Adipose tissue (tissue), 3 donors: ENCODE data around the gene TTLL10. TPM values are rescaled to one million over a fixed set of nuclear protein-coding genes. Genes with fewer than 3 reads are reported as not detected.

ENCODE experiments used
- H3K27ac ChIP-seq: one replicate; pipeline ENCODE4 v1.5.1; 2013; ENCODE audit warnings: low read depth, low read length
- WGBS, 3 donors: extraction: QIAGEN DNeasy Blood & Tissue Kit; methylation state at CpG; one replicate each; pipeline ENCODE4 v1.1.7; 2013; 5-methylcytosine and 5-hydroxymethylcytosine counted together
- polyA plus RNA-seq, 3 donors: library from polyadenylated mRNA; stranded (reverse); fragments of 200-250 nt; gene quantifications; one replicate each; pipeline ENCODE4 v1.2.3, GENCODE V29; 2013
- donor health status: healthy with polysubstance abuse.
- donor health status: Bipolar disorder and iron deficiency.
- donor health status: healthy.

The TTLL10 gene
- polyA plus RNA-seq, 3 donors: 0.13 to 0.98 (median 0.45) TPM

DNA sequence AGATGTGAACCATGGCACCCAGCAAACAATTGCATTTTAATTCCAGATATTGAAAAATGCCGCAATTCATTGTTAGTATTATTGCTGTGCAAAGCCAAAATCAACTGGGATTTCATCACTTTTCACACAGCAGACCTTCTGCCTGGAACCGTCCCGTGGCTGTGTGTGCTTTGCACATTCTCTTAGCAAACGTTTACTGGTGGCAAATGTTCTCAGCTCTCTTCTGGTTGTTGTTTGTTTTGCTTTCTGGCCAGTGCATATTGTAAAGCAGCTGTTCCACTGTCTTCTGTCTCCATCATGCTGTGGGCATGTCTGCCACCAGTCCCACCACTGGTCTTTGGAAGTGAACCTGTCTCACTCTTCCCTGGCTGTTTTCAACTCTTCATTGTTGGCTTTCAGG is 19.8 kb upstream of the TTLL10 start:
- no peak overlapping the region for H3K27ac ChIP-seq
- WGBS, 3 donors: 46 to 76% (median 56%) methylated on average over 4 of the region's 4 CpGs

DNA sequence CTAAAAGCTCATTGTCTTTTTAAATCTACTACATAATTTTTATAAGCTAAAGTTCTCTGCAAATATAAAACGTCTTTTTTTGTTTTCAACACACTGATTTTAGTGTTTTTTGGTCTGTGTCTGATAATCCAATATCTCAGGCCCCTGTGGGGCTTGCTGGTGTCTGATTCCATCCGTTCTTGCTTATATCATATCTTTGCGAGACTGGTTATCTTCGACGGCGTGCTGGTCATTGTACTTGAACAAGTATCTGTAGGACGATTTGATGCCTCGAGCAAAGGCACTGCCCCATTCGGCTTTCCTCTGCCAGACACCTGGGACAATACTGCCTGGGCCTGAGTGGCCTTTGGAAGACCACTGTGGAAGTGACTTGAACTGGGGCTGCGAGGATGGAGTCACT is 18.4 kb upstream of the TTLL10 start:
- 77 to 85% (median 80%) methylated on average over 10 of the region's 10 CpGs for WGBS, 3 donors
- H3K27ac ChIP-seq: no peak overlapping the region

DNA sequence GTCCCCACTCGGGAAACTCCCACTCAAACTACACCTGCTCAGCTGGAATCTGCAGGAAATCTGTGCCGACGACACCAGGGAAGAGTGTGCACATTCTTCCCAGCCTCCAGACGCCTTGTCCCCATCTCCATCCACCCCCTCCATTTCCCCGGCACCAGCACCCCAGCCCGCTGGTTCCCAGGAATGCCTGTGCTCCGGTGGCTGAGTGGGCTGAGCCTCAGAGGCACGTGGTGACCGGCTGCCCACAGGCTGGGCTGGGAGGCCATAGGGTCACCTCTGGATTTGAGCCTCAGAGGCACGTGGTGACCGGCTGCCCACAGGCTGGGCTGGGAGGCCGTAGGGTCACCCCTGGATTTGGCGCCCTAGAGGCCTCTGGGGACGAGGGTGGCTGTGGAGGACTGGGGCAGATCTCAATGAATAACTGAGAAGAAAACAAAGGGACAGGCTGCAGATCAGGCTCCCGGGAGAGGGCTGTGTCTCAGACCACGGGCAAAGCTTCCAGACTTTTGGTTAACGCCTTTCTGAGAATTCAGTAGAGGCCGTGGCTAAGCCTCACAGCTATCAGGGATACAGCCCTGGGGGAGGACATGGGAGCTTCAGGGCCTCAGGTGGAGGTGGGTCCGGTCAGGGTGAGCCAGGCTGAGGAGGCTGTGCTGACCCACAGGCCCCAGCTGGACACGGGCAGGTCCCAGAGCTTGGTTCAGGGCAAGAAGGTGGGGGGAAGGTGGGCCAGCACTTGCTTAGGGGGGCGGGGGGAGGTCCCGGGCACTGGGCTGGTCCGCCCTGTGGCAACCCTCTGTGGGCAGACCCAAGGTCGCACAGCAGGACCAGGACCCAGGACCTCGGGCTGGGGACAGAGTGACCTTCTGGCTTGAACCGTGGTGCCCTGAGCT is 17.3 kb upstream of the TTLL10 start:
- 72 to 80% (median 78%) methylated on average over 26 of the region's 26 CpGs for WGBS, 3 donors
- no peak overlapping the region for H3K27ac ChIP-seq

DNA sequence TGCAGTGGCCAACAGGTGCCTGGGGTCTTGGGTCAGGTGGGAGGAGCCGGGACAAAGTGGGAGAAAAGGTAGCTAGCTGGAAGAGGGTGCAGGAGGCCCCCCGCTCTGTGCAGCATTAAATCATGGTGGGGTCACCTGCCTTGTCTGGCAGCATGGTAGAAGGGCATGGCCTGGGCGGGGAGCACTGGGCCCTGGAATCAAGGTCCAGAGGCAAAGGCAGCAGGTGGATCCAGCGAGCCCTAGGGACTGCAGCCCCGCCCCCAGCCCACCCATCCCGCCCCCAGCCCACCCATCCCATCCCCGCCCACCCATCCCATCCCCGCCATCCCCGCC is 16.7 kb upstream of the TTLL10 start:
- 38 to 86% (median 64%) methylated on average over 2 to 3 of the region's 9 CpGs for WGBS, 3 donors
- H3K27ac ChIP-seq: no peak overlapping the region

DNA sequence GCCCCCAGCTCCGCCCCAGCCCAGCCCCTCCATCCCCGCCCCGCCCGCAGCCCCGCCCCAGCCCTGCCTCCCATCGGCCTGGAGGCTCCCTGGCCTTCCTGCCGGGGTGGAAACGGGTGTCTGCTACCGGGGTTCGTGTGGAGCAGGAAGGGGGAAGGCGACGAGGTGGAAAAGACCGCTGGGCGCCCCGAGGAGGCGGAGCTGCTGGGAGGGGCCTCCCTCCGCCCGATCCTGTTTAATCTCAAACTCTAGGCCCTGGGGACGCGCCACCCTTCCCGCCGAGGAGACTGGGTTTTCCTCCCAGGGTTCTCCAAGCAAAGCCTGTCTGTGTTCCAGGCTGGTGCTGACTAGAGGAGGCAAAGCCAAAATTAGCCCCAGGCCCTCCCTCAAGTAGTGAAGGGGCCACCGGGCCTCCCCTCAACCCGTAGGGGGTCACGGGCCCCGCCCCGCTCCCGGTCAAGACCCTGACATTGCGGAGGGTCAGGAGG is 16.2 kb upstream of the TTLL10 start:
- 0 to 1% (median 1%) methylated on average over 16 to 29 of the region's 29 CpGs for WGBS, 3 donors
- peak overlapping the region; percentile 87 for H3K27ac ChIP-seq

DNA sequence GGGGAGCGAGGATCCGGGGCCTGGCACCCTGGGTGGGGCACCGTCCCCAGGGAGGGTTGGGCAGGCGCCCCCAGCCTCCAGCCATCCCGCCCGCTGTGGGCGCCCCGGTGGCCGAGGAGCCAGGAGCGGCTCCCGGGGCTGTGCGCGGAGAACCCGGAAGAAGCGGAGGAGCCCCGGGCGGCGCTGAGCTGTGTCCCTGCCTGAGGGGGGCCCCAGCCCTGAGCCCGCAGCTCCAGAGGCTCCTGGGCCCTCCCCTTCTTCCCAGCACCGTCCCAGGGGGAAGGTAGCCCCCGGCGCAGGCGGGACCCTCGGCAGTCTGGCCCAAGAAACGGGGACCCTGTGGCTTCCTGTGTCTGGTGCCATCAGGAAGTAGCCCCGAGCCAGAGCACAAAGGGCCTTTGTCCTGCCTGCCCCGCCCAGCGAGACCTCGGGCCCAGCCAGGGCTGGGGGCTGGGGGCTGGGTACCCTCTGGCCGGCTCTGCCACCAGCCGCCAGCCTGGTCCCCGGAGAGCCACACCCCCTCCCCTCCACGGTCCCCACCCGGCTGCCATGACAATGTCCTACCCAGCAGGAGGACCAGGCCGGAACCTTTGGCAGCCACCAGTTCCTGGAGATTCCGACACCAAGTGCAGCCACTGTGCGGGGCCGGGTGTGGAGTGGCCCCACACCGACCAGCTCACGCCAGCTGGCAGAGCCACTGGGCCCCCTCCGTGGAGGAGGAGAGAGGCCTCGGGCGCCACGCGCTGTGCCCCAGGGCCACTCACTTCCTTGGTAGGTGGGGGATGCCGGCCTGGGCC is 15.6 kb upstream of the TTLL10 start:
- 9 to 16% (median 12%) methylated on average over 26 to 46 of the region's 46 CpGs for WGBS, 3 donors
- peak overlapping the region; percentile 87 for H3K27ac ChIP-seq

DNA sequence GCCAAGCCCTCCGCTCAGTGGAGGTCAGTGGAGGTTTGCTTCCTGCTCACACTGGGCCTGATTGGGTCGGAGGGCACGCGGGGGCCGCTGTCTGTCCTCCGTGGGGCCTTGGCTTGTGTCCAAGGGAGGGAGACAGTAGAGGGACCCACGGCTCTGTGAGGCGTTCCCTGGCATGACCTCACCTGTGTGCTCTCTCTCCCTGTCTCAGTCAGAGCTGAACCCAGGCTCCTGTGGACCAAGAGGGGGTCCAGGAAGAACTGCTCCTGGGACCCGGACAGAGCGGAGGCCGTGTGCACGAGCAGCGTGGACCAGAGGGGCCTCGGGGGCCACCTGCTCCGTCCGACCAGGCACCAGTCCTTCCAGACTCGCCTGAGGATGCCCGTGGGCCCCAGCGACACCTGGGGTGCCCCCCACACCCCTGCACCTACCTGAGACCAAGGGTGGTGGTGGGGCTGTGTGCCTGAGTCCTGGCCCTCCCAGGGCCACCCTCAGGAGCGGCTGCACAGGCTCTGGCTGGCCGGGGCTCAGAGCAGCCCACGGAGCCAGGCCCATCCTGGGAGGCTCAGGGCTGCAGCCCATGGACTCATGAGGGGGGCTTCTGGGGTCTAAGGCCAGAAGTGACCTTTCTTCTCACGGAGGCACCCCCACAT is 13.3 kb upstream of the TTLL10 start:
- no peak overlapping the region for H3K27ac ChIP-seq
- 83 to 89% (median 88%) methylated on average over 22 to 23 of the region's 23 CpGs for WGBS, 3 donors

DNA sequence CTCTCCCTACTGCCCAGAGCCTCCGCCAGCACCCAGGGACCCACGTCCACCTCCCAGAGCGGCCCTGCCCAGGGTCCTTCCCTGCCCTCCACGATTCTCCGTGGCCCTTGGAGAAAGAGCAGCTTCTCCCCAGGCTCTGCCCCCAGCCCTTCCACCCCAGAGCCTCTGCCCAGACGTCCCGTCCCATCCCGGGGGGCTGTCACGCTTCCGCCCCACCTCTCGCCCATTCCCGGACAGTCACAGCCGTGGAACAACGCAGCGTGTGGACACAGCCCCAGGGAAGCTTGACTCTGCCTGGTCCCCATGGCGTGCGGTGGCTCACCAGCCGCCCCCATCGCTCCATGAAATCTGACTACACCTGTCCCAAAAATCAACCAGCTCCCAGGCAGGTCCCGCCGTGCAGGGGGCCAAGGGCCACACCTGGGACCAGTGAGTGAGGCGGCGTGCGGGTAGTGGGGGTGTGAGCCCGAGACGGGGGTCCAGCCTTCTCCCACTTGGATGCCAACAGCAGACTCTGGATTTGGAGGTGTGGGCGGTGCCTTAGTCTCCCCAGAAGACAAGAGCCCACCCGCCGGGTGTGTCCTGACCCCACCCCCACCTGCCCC is 12.5 kb upstream of the TTLL10 start:
- H3K27ac ChIP-seq: no peak overlapping the region
- WGBS, 3 donors: 89 to 91% (median 89%) methylated on average over 28 to 29 of the region's 29 CpGs

DNA sequence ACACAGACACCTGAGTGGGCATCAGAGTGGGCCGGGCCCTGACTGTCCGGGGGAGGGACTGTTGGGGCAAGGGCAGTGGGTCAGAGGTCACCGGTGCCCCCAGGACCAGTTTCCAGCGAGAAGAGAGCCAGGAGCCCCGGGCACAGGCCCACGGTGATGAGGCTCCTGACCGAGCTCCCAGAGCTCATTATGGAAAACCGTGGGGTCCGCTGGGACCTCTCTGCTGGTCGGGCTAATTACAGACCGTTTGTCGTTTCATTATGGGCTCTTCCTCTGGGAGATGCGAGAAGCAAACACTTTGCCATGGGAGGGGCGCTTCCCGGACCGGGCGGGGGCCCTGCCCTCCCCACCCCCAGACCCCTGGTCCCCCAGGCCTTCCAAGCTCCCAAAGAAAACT is 12.0 kb upstream of the TTLL10 start:
- H3K27ac ChIP-seq: no peak overlapping the region
- WGBS, 3 donors: 51 to 73% (median 65%) methylated on average over 17 of the region's 17 CpGs

DNA sequence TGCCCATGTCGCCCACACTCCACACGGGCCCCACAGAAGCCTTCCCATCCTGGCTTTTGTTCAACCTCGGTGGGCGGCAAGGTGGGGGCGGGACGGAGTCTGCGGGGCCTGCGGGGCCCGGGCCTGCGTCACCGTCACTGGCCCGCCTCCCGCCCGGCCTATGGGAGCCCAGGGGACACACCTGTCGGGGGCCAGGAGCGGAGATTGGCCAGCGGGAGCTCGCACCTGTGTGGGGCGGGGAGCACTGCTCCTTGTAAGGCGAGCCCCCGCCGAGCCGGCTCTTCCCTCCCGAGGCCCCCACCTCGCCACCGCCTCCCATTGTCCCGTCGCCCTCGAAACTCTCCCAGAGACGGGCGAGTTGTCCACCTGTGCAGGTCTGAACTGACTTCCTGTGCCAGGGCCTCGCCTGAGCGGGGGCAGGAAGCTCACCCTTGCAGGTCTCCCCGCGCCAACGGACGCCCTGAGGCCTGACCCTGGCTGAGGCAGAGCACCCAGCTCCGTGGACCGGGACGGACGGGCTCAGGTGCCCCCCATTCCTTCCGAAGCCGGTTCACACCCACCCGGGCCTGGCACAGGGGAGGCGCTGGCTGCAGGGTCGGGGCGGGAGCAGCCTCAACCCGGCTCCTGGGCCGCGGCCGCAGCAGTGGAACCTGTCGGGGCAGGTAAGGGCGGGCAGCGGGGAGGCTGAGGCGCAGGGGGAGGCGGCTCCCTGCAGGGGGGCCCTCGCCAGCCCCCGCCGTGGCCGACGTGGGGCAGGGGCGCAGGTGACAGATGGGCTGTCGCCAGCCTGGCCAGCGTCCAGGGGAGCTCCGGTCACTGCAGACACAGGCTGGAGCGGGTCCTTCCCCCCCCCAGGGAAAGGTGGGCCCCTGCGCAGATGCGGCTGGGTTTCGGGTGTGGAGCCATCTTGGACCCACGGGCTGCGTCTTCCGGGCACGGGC is 10.8 kb upstream of the TTLL10 start:
- WGBS, 3 donors: 31 to 76% (median 64%) methylated on average over 65 to 73 of the region's 73 CpGs
- no peak overlapping the region for H3K27ac ChIP-seq

DNA sequence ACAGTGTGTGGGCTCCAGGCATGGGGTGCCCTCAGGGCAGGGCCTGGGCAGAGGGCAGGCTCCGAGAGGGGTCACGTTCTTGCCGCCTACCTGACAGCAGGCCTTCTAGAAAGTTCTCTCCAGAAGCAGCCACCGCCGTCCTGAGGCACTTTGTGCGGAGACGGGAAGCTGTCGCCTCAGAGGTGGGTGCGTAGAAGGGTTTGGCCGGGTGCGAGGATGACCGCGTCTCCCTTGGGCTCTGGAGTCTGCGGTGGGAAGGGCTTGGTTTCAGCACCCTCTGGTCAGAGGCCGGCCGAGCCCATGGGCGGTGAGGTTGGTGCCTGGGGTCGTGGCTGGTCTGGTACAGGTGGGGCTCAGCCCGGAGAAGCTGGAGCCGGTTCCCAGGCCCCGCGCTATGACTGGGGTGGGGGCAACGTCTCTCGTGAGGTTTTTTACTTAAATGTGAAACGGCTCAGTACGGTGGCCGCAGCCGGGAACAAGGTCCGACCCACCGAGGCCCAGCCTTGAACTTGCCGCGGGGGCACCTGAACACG is 10.1 kb upstream of the TTLL10 start:
- WGBS, 3 donors: 27 to 92% (median 82%) methylated on average over 31 to 33 of the region's 33 CpGs
- no peak overlapping the region for H3K27ac ChIP-seq

DNA sequence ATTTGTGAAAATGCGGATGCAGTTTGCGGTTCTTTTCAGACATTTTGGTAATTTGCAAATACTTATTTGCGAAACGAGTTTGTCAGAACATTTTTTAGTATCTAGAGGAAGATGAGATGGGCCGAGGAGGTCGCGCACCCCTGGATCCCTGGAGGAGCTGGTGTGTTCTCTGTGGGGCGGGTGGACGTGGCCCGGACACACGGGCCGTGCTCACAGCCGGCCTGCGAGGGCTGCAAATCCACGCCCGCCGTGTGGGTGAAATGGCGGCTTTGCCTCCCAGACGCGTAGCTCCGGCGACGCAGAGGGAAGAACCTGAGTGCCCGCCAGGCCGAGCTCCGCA is 9.3 kb upstream of the TTLL10 start:
- WGBS, 3 donors: 24 to 82% (median 66%) methylated on average over 26 of the region's 26 CpGs
- no peak overlapping the region for H3K27ac ChIP-seq

DNA sequence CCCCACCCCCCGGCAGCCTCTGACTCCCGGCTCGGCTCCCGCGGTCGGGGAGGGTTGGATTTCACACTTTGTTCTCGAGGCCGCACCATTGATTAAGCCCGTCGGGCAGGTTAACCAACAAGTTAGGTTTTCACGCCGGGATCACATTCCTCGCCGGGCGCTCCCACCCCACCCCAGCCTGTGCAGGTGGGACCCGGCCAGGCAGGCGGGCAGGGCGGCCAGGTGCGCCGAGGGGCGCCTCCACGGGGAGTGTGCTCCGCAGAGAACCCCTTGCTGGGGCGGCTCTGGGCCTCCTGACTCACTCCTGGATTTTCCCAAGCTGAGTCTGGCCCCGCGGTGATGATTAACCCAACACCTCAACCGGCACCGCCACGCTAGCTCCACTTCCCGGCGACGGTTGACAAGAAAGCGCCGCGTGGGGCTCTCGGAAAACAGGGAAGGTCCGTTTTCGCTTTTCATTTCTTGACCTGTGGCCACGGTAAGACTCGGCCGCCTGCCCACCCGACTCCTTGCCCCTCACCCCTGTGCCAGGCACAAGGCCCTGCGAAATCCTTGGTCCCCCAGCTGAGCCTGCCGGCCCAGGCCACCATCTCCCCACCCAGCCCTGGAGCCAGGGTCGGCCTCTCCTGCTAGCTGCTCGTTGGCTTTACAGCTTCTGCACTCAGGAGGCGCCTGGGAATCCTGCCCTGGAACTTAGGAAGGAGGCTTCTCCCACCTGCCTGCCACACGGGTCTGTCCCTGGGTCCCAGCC is 8.8 kb upstream of the TTLL10 start:
- 33 to 76% (median 66%) methylated on average over 48 of the region's 48 CpGs for WGBS, 3 donors

DNA sequence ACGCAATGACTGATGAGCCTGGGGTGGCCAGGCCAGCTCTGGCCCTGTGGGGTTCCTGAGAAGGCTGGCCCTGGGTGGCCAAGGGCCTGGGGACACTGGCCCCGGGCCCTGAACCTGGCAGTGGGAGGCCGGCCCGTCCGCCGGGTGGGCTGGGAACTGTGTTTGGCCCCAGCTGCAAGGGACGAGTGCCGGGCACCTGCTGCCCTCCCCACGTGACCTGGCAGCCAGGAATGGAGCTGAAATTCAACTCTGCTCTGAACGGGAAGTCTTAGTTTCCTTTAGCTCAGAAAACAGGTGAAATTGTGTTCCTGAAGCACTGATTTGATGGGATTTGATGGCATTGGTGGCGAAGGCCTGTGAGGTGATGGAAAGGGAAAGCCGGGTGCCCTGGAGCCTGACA is 8.2 kb upstream of the TTLL10 start:
- WGBS, 3 donors: 28 to 72% (median 68%) methylated on average over 12 of the region's 12 CpGs
- H3K27ac ChIP-seq: no peak overlapping the region

More for the DNA sequence above, 8.8 kb upstream of the TTLL10 start:
- H3K27ac ChIP-seq: no peak overlapping the region

DNA sequence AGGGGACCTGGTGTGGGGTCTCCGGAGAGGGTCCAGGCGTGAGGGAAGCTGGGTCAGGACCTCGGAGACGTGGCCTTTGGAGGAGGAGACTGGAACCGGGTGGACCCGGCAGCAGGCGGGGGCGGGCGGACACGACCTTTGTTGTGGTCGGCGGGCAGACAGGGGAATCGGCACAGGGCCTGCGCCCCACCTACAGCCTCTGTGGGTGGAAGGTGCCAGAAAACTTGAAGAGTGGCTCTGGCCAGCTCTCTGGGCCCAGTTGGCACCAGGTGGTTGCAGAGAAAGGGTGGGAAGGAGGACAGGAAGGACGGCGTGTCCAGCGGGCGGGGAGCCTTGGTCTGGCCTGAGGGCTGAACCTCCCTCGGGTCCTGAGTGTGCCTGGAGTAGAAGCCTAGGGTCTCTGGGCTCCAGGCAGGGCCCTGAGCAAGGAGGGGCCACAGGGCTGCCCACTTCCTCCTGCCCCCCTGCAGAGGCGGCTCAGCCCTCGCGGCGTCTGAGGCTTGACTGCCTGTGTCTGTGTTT is 7.7 kb upstream of the TTLL10 start:
- 42 to 59% (median 51%) methylated on average over 23 of the region's 23 CpGs for WGBS, 3 donors
- no peak overlapping the region for H3K27ac ChIP-seq

DNA sequence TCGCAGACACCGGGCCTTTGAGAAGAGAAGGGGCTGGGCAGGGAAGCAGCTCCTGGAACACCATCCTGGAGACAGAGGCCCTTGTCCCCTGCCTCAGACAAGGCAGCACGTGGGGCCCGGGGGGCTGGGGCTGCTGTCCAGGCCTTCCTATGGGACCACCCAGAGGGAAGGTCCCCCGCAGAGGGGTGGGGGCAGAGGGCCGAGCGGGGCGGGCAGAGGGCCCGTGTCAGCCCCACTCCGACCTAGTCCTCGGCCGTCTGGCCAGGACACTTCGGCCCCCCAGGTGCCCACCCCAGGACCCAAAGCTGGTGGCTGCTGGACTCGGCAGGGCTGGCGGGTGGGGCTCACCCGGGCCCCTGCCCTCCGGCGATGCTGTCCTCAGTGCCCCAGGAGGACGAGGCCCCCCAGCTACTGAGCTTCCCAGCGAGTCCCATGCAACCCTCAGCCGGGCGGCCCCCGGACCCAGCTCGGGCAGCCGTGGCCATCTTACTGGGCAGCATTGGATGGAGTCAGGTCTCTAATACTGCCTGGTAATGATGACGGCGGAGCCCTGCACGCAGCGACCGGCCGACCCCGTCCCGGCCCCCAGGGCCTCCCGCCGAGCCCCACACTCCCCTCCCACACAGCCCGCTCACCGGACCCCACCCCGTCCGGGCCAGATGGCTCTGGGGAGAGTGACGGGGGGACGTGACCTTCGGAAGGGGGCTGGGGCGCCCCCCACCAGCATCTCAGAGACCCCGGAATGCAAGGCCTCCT is 6.9 kb upstream of the TTLL10 start:
- no peak overlapping the region for H3K27ac ChIP-seq
- WGBS, 3 donors: 68 to 79% (median 68%) methylated on average over 35 to 44 of the region's 44 CpGs
